Uterus (tissue), 4 donors: ENCODE data around the gene SINHCAF. TPM values are rescaled to one million over a fixed set of nuclear protein-coding genes. Genes with fewer than 3 reads are reported as not detected.

ENCODE experiments used
- DNase-seq, 2 donors: peaks; one replicate each; pipeline ENCODE4 v3.0.0-alpha.2; 2019 to 2020
- H3K27ac ChIP-seq, 2 donors: fragments of 200-600 bp; sonication (generic); 1 replicate in 1 of 2; 2 replicates in 1 of 2; pipeline ENCODE4 v1.5.1; 2016 to 2018
- H3K27me3 ChIP-seq, 2 donors: fragments of 200-600 bp; sonication (generic); one replicate each; pipeline ENCODE4 v1.5.1; 2018 to 2019; ENCODE audit warnings: control low read depth in 1 of 2
- H3K36me3 ChIP-seq, 2 donors: fragments of 200-600 bp; sonication (generic); one replicate each; pipeline ENCODE4 v1.5.1; 2019; ENCODE audit warnings: control low read depth in 1 of 2
- H3K4me1 ChIP-seq, 2 donors: fragments of 200-600 bp; sonication (generic); one replicate each; pipeline ENCODE4 v1.5.1; 2018 to 2019; ENCODE audit warnings: control low read depth in 1 of 2
- H3K4me3 ChIP-seq, 2 donors: fragments of 200-600 bp; sonication (generic); 1 replicate in 1 of 2; 2 replicates in 1 of 2; pipeline ENCODE4 v1.5.1; 2018 to 2019; ENCODE audit warnings: mild to moderate bottlenecking in 1 of 2
- H3K9me3 ChIP-seq, 2 donors: fragments of 200-600 bp; sonication (generic); one replicate each; pipeline ENCODE4 v1.5.1; 2019; ENCODE audit warnings: control low read depth in 1 of 2
- POLR2A ChIP-seq, 2 donors: fragments of 450-650 bp; IDR thresholded peaks; one replicate each; pipeline ENCODE4 v1.6.1; 2016; ENCODE audit warnings: antibody characterized with exemption in 2 of 2, mild to moderate bottlenecking in 1 of 2, moderate library complexity in 1 of 2
- intact Hi-C: fragments of 100-400 bp; cut with DNase I; formaldehyde crosslinking; loops from one replicate; pipeline ENCODE4 v1.15.1; 2023; ENCODE audit warnings: low total_unique reads
- total RNA-seq, 4 donors: library from RNA; depleted of rRNA in 3 of 4; stranded (reverse); fragments of >200 nt in 3 of 4; gene quantifications; one replicate each; pipeline versions ENCODE4 v1.1.0 to v1.2.4, GENCODE V29; 2014 to 2023
- TF ChIP-seq, protein P1 (sequence below), 4 experiments: fragments of 200-600 bp in 2 of 4; fragments of 450-650 bp in 2 of 4; sonication (generic) in 2 of 4; IDR thresholded peaks; one replicate each; pipeline ENCODE4 v1.5.1; 2016 to 2019; ENCODE audit warnings: antibody characterized with exemption in 4 of 4, mild to moderate bottlenecking in 2 of 4, moderate library complexity in 1 of 4
- donor health status: DM: yes; HTN: yes; CAD: no.

Gene SINHCAF
- total RNA-seq, 4 donors from 2014 or later = 26.1 to 237 (median 109) TPM

DNA sequence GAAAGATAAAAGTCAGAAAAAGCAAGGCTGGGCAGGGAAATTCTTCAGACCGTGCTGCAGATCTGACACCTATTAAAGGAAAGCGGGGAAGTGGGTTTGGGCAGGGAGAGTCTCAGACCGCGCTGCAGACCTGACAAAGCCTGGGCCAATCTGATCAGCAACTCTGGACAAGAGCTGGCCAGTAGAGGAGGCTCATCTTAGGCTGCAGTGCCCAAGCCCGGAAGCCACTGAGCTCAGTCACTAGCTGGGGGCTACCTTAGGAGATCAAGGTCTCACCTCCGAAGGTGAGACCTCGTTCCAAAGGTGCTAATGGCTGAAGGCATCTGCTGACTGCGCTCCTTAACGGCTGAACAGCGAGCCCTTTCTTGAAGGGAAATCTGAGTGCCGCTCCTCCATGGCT is 60.2 kb downstream of the SINHCAF start:
- Histone ChIP-seq H3K9me3 (no peaks in the 10 kb centered on the region), H3K36me3 (no peaks in the 10 kb centered on the region), H3K4me3 (no peak overlapping the region), H3K4me1 (no peaks in the 10 kb centered on the region), H3K27me3 (no peaks in the 10 kb centered on the region), H3K27ac (no peak overlapping the region)
- intact Hi-C loops = no loop called here
- no peak for DNase-seq
- TF ChIP-seq, protein P1, sequence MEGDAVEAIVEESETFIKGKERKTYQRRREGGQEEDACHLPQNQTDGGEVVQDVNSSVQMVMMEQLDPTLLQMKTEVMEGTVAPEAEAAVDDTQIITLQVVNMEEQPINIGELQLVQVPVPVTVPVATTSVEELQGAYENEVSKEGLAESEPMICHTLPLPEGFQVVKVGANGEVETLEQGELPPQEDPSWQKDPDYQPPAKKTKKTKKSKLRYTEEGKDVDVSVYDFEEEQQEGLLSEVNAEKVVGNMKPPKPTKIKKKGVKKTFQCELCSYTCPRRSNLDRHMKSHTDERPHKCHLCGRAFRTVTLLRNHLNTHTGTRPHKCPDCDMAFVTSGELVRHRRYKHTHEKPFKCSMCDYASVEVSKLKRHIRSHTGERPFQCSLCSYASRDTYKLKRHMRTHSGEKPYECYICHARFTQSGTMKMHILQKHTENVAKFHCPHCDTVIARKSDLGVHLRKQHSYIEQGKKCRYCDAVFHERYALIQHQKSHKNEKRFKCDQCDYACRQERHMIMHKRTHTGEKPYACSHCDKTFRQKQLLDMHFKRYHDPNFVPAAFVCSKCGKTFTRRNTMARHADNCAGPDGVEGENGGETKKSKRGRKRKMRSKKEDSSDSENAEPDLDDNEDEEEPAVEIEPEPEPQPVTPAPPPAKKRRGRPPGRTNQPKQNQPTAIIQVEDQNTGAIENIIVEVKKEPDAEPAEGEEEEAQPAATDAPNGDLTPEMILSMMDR (IDR thresholded peaks at IDR 0.05) = no peak
- TF ChIP-seq POLR2A (IDR thresholded peaks at IDR 0.05) = no peak

DNA sequence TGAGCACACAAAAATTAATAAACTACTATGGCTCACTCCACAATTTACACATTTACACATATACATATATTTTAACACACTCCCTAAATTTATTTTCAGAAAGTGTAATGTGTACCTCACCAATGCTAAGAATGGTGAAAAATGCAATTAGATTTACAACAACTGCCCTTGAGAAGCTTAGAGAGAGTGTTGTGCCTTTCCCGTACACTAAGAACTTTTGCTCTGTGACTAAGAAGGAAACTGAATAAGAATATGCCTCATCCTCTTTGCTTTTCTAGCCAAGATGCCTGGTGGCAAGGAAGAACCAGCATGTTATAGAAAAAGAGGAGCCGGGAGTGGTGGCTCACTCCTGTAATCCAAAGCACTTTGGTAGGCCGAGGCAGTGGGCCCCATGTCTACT is 62.3 kb downstream of the SINHCAF start:
- DNase-seq = no peak
- TF ChIP-seq, protein P1 (IDR thresholded peaks at IDR 0.05) = no peak
- TF ChIP-seq POLR2A (IDR thresholded peaks at IDR 0.05) = no peak
- Histone ChIP-seq H3K27ac (no peak overlapping the region), H3K4me3 (no peak overlapping the region), H3K4me1 (no peaks in the 10 kb centered on the region), H3K9me3 (no peaks in the 10 kb centered on the region), H3K36me3 (no peaks in the 10 kb centered on the region), H3K27me3 (no peaks in the 10 kb centered on the region)
- intact Hi-C loops = no loop called here

DNA sequence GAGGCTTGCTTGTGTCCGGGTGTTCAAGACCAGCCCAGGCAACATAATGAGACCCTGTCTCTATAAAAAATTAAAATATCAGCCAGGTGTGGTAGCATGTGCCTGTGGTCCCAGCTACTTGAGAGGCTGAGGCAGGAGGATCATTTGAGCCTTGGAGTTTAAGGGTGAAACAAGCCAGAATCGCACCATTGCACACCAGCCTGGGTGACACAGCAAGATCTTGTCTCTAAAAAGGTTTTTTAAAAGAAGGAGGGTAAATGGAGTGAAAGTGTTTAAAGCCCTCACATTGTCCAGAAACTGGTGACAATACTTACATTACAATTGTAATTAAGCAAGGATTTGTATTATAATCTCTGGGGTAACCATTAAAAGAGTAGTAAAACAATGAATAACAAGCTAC is 64.2 kb downstream of the SINHCAF start:
- Histone ChIP-seq H3K9me3 (no peaks in the 10 kb centered on the region), H3K4me3 (no peak overlapping the region), H3K27ac (no peak overlapping the region), H3K27me3 (no peaks in the 10 kb centered on the region), H3K36me3 (no peaks in the 10 kb centered on the region), H3K4me1 (no peaks in the 10 kb centered on the region)
- TF ChIP-seq, protein P1 (IDR thresholded peaks at IDR 0.05) = no peak
- no peak for TF ChIP-seq POLR2A (IDR thresholded peaks at IDR 0.05)
- intact Hi-C loops = no loop called here
- DNase-seq = no peak

DNA sequence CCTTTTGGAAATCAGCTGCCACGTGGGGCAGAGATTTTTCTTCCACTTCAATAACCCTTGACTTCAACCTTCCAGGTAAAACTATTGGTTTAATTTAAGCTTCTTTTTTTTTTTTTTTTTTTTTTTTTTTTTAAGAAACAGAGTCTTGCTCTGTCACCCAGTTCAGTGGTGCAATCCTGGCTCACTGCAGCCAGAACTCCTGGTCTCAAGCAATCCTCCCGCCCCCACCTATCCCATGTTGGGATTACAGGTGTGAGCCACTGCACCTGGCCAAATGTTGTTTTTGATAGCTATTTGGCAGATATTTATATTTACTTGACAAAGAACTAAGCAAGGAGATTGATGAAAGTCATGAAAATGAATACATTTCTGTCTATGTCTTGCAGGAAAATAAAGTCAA is 65.1 kb downstream of the SINHCAF start:
- intact Hi-C loops = no loop called here
- Histone ChIP-seq H3K9me3 (no peaks in the 10 kb centered on the region), H3K36me3 (no peaks in the 10 kb centered on the region), H3K4me1 (no peaks in the 10 kb centered on the region), H3K27me3 (no peaks in the 10 kb centered on the region), H3K4me3 (no peak overlapping the region), H3K27ac (no peak overlapping the region)
- DNase-seq = no peak
- no peak for TF ChIP-seq POLR2A (IDR thresholded peaks at IDR 0.05)
- TF ChIP-seq, protein P1 (IDR thresholded peaks at IDR 0.05) = no peak

DNA sequence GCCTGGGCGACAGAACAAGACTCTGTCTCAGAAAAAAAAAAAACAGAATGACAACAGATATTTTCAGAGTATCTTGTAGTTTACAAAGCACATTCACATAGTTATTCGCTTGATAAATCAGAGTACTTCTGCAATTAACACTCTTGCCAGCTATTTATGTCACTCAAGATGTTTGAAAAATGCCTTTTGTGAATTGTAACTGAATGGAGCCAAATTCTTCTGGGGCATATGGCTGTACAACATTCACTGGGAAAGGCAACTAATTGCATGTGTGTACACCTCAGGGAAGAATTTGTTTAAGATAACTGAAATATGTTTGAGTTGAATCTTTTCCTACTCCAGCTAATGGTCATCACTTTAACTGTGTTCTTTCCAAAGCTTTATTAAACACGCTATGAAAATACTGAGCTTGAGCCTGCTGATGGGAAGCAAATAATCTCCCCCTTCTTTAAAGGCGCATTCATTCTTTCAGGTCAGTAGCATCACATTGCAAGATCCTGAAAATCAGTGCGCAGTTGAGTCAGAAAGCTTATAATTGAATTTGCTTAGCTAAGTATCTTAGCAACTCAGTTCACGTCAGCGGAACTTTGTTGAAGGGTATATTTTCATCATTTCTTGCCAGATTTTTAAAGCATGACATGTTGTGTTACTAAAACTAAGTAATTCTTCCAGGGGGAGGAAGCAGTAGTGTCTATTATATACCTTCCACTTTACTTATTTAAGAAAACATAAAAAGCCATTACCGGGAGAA is 66.6 kb downstream of the SINHCAF start:
- Histone ChIP-seq H3K27ac (no peak overlapping the region), H3K27me3 (no peaks in the 10 kb centered on the region), H3K36me3 (no peaks in the 10 kb centered on the region), H3K4me1 (no peaks in the 10 kb centered on the region), H3K9me3 (no peaks in the 10 kb centered on the region), H3K4me3 (no peak overlapping the region)
- intact Hi-C loops = no loop called here
- no peak for DNase-seq
- no peak for TF ChIP-seq POLR2A (IDR thresholded peaks at IDR 0.05)
- TF ChIP-seq, protein P1 (IDR thresholded peaks at IDR 0.05) = no peak
